ENCODE results near the gene RC3H2. TPM values are rescaled to one million over a fixed set of nuclear protein-coding genes. Genes with fewer than 3 reads are reported as not detected.

The RC3H2 gene
- total and polyA plus RNA-seq, 2 of the 8 experiments (the other 6 are each of a cell fraction or from before 2014, with no cell fraction given) = 11.2 to 38.4 TPM

GRCh38 chr9:122827761-122828093, 77.4 kb downstream of the RC3H2 start:
- Histone ChIP-seq H3K56ac (replicated peaks; ENCODE audit: insufficient read length, low read depth, low read length) (no peak overlapping the region), H3K23ac (ENCODE audit: insufficient read length) (no peak overlapping the region), H3K27me3 (replicated peaks in 1 of 4; ENCODE audit: control insufficient read depth in 3 of 4, extremely low read depth in 1 of 4, insufficient read depth in 3 of 4, low read length in 3 of 4) (no peaks in the 10 kb centered on the region), H3K18ac (ENCODE audit: extremely low read depth, low read length) (peak overlapping the region; percentile 83), H2BK12ac (ENCODE audit: low read depth, low read length) (no peak overlapping the region), H3K79me2 (ENCODE audit: control insufficient read depth in 1 of 2, insufficient read depth in 2 of 2, low read length in 2 of 2) (peaks cover 5 to 35% of the 10 kb centered on the region in 2 experiments; a peak in 3 of 4 replicates), H2BK120ac (replicated peaks; ENCODE audit: low read depth, low read length) (no peak overlapping the region), H4K20me1 (replicated peaks in 1 of 2; ENCODE audit: control insufficient read depth in 1 of 2, insufficient read depth in 2 of 2, low read length in 2 of 2) (peaks cover 6 to 11% of the 10 kb centered on the region in 2 experiments), H3K4me3 (ENCODE audit: extremely low read depth in 1 of 4, insufficient read depth in 2 of 4, low read depth in 3 of 4, low read length in 4 of 4) (peak overlapping the region; percentile 81 to 97 (median 92)), H3K9ac (replicated peaks in 1 of 4; ENCODE audit: extremely low read depth in 1 of 4, low read depth in 3 of 4, low read length in 3 of 4) (peak overlapping the region in 3 of 4 experiments; percentile 84 to 92 (median 84); a peak in 6 of 7 replicates), H3K9me3 (ENCODE audit: insufficient read depth in 2 of 2, low read depth in 1 of 2, low read length in 1 of 2) (no peaks in the 10 kb centered on the region), H4K91ac (replicated peaks; ENCODE audit: insufficient read length, low read length) (no peak overlapping the region), H3K4me2 (ENCODE audit: insufficient read depth in 1 of 2, low read depth in 2 of 2, low read length in 2 of 2) (peak overlapping the region; percentile 73 to 92), H2AK5ac (ENCODE audit: low read depth, low read length) (no peak overlapping the region), H2BK5ac (ENCODE audit: low read depth, low read length) (peak overlapping the region; percentile 97; the same call in 1 of the 2 replicates), H3K79me1 (ENCODE audit: low read depth, low read length) (no peaks in the 10 kb centered on the region; the same call in none of the 2 replicates), H3K23me2 (ENCODE audit: low read depth, low read length) (peaks cover 1% of the 10 kb centered on the region; the same call in 1 of the 2 replicates), H3K36me3 (ENCODE audit: control insufficient read depth in 2 of 4, insufficient read depth in 4 of 4, low read length in 3 of 4) (peaks cover 5 to 30% (median 16%) of the 10 kb centered on the region in 4 experiments; a peak in 7 of 8 replicates), H2BK20ac (ENCODE audit: low read length) (no peak overlapping the region), H3K27ac (ENCODE audit: low read depth, low read length) (peak overlapping the region; percentile 81; the same call in 1 of the 2 replicates), H4K8ac (ENCODE audit: extremely low read depth, insufficient read depth, low read length) (peak overlapping the region; percentile 97; the same call in 1 of the 2 replicates), H2AFZ (ENCODE audit: low read length) (no peak overlapping the region), H2BK15ac (ENCODE audit: low read length) (no peak overlapping the region), H3K4me1 (replicated peaks in 1 of 4; ENCODE audit: control insufficient read depth in 3 of 4, insufficient read depth in 4 of 4, low read length in 3 of 4) (peaks cover 0 to 3% (median 0%) of the 10 kb centered on the region in 4 experiments; a peak in 2 of 7 replicates), H3K4ac (replicated peaks; ENCODE audit: insufficient read length, low read depth, low read length) (no peak overlapping the region), H4K5ac (ENCODE audit: insufficient read length, low read depth, low read length) (peak overlapping the region; percentile 17), H3K14ac (ENCODE audit: insufficient read length) (no peak overlapping the region)
- DNase-seq (ENCODE audit: low read depth in 1 of 2, low spot score in 2 of 2) = no peak
- WGBS, 2 experiments (ENCODE audit: extremely low coverage in 1 of 2, insufficient coverage in 1 of 2, insufficient read length in 1 of 2, insufficient replicate concordance in 2 of 2, low coverage in 1 of 2, low lambda C conversion rate in 2 of 2, missing lambda C conversion rate in 1 of 2) = 1% methylated on average over 8 of the region's 8 CpGs; no CpG with 5 or more reads in 1 of the 2 experiments
- CTCF ChIA-PET (ENCODE audit: partially characterized antibody) = interaction anchor here (1.6 kb wide), 1 partner anchor 17 kb away, joined by 7 read pairs; no protein-coding TSS in a partner anchor
- no peak for FAIRE-seq
- POLR2A ChIA-PET (ENCODE audit: partially characterized antibody) = interaction anchor here (0.7 to 1.8 kb wide), 4 partner anchors 11 to 498 kb away, joined by 5 to 6 read pairs (median 5); no protein-coding TSS in a partner anchor
- TF ChIP-seq ASH2L (IDR thresholded peaks at IDR 0.05; ENCODE audit: low read length) (no peak), POLR2A (IDR thresholded peaks at IDR 0.05; ENCODE audit: control extremely low read depth in 1 of 2, low read depth in 2 of 2, low read length in 2 of 2) (peak in 1 of 2 experiments; percentile 9; a peak in 1 of 3 replicates), TEAD4 (IDR thresholded peaks at IDR 0.05; ENCODE audit: low read depth, low read length) (peak; percentile 64; the same call in 1 of the 2 replicates)
